Measurements from ENCODE around the gene RFESD. TPM values are rescaled to one million over a fixed set of nuclear protein-coding genes. Genes with fewer than 3 reads are reported as not detected.

The RFESD gene
- total RNA-seq, 1 experiment from 2014 or later = 1.6 TPM

DNA sequence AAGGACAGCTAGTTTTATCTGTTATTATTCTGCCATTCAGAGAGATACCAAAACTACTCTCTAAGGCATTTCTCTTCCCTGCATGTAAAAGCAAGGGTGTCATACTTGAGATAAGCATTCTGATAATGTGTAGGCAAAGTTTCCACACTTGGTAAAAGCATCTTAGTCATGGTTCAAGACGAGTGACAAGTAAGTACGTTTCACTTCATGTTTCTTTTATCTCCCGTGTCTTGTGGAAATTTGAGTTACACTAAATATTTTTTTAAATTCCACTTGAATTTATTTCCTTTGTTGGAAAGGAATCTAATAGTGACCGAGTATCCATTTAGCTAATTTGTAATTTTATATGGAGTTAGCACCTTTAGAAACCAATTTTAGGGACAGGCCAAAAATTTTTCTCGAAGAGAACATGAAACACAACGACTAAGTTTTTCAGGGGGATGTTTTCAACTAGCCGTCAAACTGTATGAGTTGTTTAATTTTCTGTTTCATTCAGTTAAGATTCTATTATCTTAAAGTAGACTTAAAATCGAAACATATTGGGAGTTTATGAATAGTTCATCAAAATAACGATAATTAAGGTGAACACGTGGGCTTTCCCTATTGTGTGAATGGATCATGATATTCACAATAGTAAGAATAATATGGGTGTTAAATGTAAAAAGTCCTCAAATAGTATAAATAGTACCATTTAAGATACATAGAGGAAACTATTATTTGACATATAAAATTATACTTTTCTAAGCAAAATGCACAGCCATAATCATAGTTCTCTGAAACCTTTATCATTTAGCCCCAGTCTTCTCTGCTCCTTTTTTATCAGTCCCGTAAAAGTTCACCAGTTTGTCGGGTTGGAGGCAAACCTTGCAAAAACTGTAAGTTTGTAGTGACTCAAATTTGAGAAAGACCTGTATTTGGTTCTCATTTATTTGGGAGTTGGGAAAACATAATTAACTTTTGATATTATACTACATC, 1.6 kb downstream of the RFESD start:
- Mint-ChIP-seq H3K4me3 (ENCODE audit: unreplicated experiment) (peak overlapping the region; percentile 82), H3K4me1 (ENCODE audit: low read depth, unreplicated experiment) (peaks cover 7% of the 10 kb centered on the region), H3K36me3 (ENCODE audit: insufficient read depth, unreplicated experiment) (peaks cover 7% of the 10 kb centered on the region), H3K9me3 (ENCODE audit: unreplicated experiment) (no peaks in the 10 kb centered on the region), H3K27ac (ENCODE audit: unreplicated experiment) (no peak overlapping the region), H3K27me3 (ENCODE audit: insufficient read depth, unreplicated experiment) (no peaks in the 10 kb centered on the region)
- intact Hi-C loops (cut with micrococcal nuclease; ENCODE audit: unreplicated experiment) = loop anchor here (1.0 to 5.0 kb wide), 2 partner anchors 64 to 689 kb away; no protein-coding TSS in a partner anchor
- no TSS peak for BruUV-seq (replicated peaks)
- no peaks in the 10 kb centered on the region for H3K36me3 ChIP-seq (ENCODE audit: control insufficient read depth, insufficient read depth, low read length)
- CTCF ChIA-PET = no interaction called here
- POLR2A ChIA-PET = no interaction called here
- H3K27me3 ChIP-seq (replicated peaks; ENCODE audit: control insufficient read depth, insufficient read depth, low read length) = no peaks in the 10 kb centered on the region
- no peaks in the 10 kb centered on the region for H3K9me3 ChIP-seq
- H3K4me3 ChIP-seq (ENCODE audit: low read depth, low read length) = peak overlapping the region; percentile 27
- H3K4me1 ChIP-seq = peaks cover 8% of the 10 kb centered on the region; the same call in 1 of the 2 replicates
- no peak for DNase-seq
- TF ChIP-seq, protein P1, sequence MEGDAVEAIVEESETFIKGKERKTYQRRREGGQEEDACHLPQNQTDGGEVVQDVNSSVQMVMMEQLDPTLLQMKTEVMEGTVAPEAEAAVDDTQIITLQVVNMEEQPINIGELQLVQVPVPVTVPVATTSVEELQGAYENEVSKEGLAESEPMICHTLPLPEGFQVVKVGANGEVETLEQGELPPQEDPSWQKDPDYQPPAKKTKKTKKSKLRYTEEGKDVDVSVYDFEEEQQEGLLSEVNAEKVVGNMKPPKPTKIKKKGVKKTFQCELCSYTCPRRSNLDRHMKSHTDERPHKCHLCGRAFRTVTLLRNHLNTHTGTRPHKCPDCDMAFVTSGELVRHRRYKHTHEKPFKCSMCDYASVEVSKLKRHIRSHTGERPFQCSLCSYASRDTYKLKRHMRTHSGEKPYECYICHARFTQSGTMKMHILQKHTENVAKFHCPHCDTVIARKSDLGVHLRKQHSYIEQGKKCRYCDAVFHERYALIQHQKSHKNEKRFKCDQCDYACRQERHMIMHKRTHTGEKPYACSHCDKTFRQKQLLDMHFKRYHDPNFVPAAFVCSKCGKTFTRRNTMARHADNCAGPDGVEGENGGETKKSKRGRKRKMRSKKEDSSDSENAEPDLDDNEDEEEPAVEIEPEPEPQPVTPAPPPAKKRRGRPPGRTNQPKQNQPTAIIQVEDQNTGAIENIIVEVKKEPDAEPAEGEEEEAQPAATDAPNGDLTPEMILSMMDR (IDR thresholded peaks at IDR 0.05; ENCODE audit: insufficient read depth in 1 of 2, low read depth in 1 of 2, low read length in 1 of 2, severe bottlenecking in 1 of 2, unreplicated experiment in 1 of 2) = no peak

GRCh38 chr5:95649274-95649673, 2.7 kb downstream of the RFESD start:
- Histone ChIP-seq H3K36me3 (ENCODE audit: control insufficient read depth, insufficient read depth, low read length) (no peaks in the 10 kb centered on the region), H3K27me3 (replicated peaks; ENCODE audit: control insufficient read depth, insufficient read depth, low read length) (no peaks in the 10 kb centered on the region), H3K4me1 (peaks cover 8% of the 10 kb centered on the region; the same call in 1 of the 2 replicates), H3K9me3 (no peaks in the 10 kb centered on the region), H3K4me3 (ENCODE audit: low read depth, low read length) (no peak overlapping the region)
- Mint-ChIP-seq H3K4me3 (ENCODE audit: unreplicated experiment) (no peak overlapping the region), H3K4me1 (ENCODE audit: low read depth, unreplicated experiment) (peaks cover 4% of the 10 kb centered on the region), H3K27me3 (ENCODE audit: insufficient read depth, unreplicated experiment) (no peaks in the 10 kb centered on the region), H3K27ac (ENCODE audit: unreplicated experiment) (no peak overlapping the region), H3K36me3 (ENCODE audit: insufficient read depth, unreplicated experiment) (peaks cover 7% of the 10 kb centered on the region), H3K9me3 (ENCODE audit: unreplicated experiment) (no peaks in the 10 kb centered on the region)
- ChIA-PET CTCF (no interaction called here), POLR2A (no interaction called here)
- TF ChIP-seq, protein P1 (IDR thresholded peaks at IDR 0.05; ENCODE audit: insufficient read depth in 1 of 2, low read depth in 1 of 2, low read length in 1 of 2, severe bottlenecking in 1 of 2, unreplicated experiment in 1 of 2) = no peak
- intact Hi-C loops (cut with micrococcal nuclease; ENCODE audit: unreplicated experiment) = loop anchor here (5.0 kb wide), 1 partner anchor 688 kb away; no protein-coding TSS in a partner anchor
- BruUV-seq (replicated peaks) = no TSS peak
- DNase-seq = no peak

DNA sequence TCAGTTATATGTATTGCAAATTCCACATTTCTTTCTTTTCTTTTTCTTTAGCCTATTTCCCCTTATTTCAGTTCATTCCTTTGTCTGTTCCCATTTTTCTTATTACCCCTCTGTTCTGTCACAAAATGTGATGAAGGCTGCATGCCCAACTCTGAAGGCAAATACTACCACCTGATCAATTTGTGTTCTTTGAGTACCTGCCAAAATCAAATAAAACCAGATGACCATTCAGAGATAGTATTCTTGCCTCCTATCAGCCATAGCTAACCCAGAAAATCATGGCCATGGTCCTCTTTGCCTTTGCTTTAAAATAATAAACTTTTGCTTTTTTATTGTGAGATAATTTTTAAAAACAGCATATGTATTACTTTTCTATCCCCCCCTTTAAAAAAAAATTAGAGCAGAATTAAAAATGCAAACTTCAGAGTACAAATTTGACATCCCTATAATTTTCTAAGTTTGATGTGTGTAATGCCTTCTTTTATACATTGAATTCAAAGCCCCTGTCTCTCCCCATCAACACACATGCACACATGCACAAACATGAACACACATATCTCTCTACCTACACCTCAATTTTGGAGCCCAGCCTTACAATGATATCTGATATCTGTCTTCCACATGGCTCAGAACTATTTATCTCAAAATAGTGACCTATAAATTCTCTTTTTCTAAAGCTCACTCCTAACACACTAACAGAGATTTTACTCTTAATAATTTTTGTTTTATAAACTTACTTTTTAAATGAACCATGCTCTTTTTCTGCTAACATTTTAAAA, 3.5 kb downstream of the RFESD start:
- H3K27ac Mint-ChIP-seq (ENCODE audit: unreplicated experiment) = no peak overlapping the region
- no peaks in the 10 kb centered on the region for H3K4me1 Mint-ChIP-seq (ENCODE audit: low read depth, unreplicated experiment)
- H3K27me3 Mint-ChIP-seq (ENCODE audit: insufficient read depth, unreplicated experiment) = no peaks in the 10 kb centered on the region
- Histone ChIP-seq H3K36me3 (ENCODE audit: control insufficient read depth, insufficient read depth, low read length) (no peaks in the 10 kb centered on the region), H3K4me1 (peaks cover 8% of the 10 kb centered on the region; the same call in 1 of the 2 replicates), H3K27me3 (replicated peaks; ENCODE audit: control insufficient read depth, insufficient read depth, low read length) (no peaks in the 10 kb centered on the region), H3K9me3 (no peaks in the 10 kb centered on the region), H3K4me3 (ENCODE audit: low read depth, low read length) (no peak overlapping the region)
- H3K36me3 Mint-ChIP-seq (ENCODE audit: insufficient read depth, unreplicated experiment) = peaks cover 7% of the 10 kb centered on the region
- H3K4me3 Mint-ChIP-seq (ENCODE audit: unreplicated experiment) = no peak overlapping the region
- POLR2A ChIA-PET = no interaction called here
- CTCF ChIA-PET = no interaction called here
- intact Hi-C loops (cut with micrococcal nuclease; ENCODE audit: unreplicated experiment) = loop anchor here (5.0 kb wide), 1 partner anchor 687 kb away; no protein-coding TSS in a partner anchor
- no peak for DNase-seq
- TF ChIP-seq, protein P1 (IDR thresholded peaks at IDR 0.05; ENCODE audit: insufficient read depth in 1 of 2, low read depth in 1 of 2, low read length in 1 of 2, severe bottlenecking in 1 of 2, unreplicated experiment in 1 of 2) = no peak
- BruUV-seq (replicated peaks) = no TSS peak
- H3K9me3 Mint-ChIP-seq (ENCODE audit: unreplicated experiment) = no peaks in the 10 kb centered on the region

Measured in Caco-2 (cell line).